NCI-H1436 treated with DMSO at 0.1 percent for 48 hours (cell line): ENCODE measurements around the gene ATP23.

Source experiments
- DNase-seq: peaks from one replicate; lab custom pipeline; 2025; lab: John Stamatoyannopoulos, UW

Gene ATP23

DNA sequence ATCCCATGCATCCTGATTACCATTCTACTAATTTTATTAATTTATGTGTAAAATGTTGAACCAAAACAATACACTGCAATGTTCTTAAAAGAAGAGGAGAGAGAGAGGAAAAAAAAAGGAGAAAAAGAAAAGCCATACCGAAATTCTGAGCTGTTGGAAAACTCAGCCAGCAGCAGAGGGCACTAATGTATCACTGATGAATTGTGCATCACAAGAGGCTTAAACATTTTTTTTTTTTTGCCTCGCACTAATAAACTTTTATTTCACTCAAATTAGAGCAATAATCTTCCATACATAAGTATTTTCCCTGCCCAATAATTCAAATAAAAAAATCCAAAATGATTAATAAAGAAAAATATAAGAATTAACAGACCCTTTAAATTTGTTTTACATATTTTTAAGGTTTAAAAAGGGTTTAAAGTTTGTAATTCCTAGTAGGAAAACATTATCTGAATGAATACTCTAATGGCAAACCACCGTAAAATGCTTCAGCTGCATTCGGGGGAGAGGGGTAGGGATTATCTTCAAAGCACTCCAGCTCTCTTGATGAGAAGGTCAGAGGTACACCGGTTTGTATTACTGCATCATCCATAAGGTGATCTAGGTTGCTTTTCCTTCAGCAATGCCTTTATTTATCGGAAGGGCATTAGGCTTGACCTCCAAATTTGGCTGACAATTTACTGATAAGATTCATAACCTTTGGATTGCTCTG, 41.9 kb downstream of the ATP23 start:
- no peak for DNase-seq

- DNase-seq = no peak
These were observed 42.6 kb downstream of the ATP23 start for GRCh38 chr12:57983858-57984505.

DNA sequence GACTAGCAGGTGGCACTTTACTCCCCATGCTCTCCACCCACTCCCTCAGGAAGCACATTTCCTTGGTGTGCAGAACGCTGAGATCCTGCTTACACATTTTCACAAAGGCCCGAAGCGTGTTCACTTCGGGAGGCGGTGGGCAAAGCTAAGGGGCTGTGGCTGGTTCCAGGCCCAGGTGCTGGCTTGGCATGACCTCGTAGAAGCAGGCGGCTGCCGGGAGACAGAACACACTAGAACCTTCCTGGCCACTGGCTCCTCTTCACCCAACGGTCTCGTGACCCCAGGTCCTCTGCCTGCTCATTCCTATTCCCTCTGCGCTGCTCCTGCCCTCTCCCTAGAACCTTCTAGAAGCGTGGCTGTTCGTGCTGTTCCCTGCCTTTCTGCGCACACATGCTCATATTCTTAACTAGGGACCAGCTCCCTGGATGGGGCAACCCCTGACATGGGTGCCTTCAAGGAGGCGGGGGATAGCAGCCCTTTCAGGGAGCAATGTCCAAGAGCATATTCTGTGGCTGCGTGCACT, 43.3 kb downstream of the ATP23 start:
- no peak for DNase-seq

DNA sequence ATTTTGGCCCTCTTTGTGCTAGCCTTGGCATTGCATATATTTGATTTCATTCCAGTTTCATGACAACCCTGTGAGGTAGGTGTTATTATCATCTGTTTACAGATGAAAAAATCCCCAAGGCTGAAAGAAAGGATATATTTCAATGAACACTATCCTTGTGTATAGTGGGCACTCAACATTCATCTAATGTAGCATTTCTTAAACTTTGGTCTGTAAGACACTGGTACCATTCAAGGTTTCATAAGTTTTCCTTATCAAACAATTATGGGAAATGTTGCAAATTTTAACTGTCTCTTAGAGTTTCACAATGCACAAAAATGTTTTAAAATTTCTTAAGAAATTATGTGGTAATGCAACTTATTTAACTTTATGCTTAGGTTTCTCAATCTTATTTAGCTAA, 44.3 kb downstream of the ATP23 start:
- no peak for DNase-seq

GRCh38 chr12:57989838-57990237, 48.5 kb downstream of the ATP23 start:
- DNase-seq = no peak

GRCh38 chr12:57990241-57990883, 49.0 kb downstream of the ATP23 start:
- DNase-seq = no peak

DNA sequence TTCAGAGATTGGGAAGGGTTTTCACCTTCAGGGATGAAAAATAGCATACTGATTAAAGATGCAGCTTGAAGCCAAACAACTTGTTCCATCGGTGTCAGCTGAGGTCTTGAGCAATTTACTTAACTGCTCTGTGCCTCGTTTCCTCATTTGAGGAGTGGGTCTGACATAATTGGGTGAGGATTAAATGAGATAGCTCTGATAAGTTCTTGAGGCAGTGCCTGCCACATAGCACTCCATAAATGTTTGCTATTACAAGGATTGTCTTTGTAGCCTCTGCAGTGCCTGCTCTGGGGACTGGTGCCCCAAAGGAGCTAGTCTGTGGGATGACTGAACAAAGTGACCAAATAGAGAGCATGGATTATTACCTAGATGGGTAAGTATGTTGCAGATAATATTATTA, 50.6 kb downstream of the ATP23 start:
- DNase-seq = no peak

DNA sequence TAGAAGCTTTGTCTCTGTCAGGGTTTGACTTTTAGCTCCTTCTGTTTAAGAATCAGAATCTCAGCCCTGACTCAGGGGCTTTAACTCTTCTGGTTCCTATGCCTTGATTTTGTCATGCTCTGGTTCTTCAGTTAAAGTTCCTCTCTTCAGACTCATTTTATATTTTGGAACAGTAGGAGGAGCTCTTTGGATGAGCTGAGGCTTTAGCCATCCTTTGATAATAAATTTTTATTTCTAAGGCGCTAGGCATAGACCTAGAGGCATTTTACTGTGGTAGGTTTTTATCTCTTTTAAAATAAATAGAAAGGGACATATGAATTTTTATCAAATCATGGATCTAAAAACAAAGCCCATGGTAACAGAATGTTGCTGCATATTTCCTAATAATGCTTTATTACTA, 51.7 kb downstream of the ATP23 start:
- no peak for DNase-seq

DNA sequence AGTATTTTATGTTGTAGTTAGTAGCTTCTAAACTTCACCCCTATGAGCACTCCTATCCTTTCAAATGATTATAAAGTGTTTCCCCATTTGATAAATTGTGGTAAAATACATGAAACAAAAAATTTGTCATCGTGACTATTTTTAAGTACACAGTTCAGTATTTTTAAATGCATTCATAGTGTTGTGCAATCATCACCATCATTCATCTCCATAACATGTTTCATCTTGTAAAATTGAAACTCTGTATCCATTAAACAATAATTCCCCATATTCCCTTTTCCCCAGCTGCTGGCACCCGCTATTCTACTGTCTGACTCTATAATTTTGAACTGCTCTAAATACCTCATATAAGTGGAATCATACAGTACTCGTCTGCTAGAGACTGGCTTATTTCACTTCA, 52.5 kb downstream of the ATP23 start:
- no peak for DNase-seq

DNA sequence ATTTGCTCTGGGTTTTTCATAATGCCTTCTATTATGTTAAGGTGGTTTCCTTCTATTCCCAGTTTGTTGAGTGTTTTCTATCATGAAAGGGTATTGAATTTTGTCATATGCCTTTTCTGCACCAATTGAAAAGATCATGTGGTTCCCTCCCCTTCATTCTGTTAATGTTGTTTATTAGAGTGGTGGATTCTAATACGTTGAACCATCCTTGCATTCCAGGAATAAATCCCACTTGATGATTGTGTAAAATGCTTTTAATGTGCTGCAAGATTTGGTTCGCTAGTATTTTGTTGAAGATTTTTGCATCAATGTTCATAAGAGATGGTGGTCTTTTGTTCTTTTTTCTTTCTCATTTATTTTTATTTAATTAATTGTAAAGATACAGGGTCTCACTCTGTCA, 55.2 kb downstream of the ATP23 start:
- no peak for DNase-seq

DNA sequence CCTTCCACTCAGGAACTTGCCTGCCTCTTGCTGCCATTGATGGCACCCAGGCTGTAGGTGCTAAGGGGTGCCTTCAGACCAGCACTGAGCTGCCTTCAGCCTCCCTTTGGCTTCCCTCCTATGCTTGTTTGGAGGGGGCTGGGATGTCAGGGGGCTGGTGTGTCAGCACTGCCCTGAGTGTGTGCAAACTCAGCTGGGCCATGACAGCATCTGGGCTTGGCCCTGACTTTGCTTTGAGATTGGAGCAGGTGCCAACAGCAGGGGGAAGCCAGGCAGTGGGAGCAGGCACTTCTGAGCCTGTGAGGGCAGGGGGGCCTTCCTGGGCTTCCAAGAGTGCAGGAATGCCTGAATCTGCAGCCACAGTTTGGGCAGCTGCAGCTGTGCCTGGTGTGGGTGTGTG, 56.9 kb downstream of the ATP23 start:
- DNase-seq = no peak

DNA sequence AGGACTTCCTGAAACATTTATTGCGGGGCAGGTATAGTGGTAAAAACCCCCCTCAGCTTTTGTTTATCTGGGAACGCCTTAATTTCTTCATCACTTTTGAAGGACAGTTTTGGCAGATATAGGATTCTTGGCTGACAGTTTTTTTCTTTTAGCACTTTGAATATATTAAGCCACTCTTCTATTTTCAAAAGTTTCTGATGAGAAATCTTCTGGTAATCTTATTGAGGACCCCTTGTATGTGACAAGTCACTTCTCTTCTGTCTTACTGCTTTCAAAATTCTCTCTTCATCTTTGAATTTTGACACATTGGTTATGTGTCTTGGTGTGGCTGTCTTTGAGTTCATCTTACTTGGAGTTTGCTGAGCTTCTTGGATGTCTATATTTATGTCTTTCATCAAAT, 59.1 kb downstream of the ATP23 start:
- DNase-seq = no peak

DNA sequence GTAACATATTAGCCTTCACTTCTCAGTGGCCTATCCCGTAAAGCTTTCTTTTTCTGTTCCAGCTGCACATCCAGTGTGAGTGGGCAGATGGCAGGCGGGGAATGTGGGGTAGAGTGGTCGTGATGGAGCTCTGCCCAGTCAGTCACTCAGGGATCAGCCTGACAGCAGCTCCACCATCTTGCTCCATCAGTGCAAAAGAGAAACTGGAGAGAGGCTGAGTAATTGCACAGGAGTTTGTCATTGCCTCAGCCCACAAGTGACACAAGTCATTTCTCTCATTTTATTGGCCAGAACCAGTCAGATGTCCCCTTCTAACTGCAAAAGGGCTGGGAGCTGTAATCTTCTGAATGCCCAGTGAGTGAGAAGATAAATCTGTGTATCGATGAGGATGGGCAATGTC, 66.5 kb downstream of the ATP23 start:
- no peak for DNase-seq

- no peak for DNase-seq
These were observed 67.3 kb downstream of the ATP23 start for GRCh38 chr12:58008634-58009033.
